WTC11 (cell line): ENCODE data around the gene MID1. TPM values are rescaled to one million over a fixed set of nuclear protein-coding genes. Genes with fewer than 3 reads are reported as not detected.

Experiments
- ATAC-seq: fragments of 200-7000 bp; cut with Tn5 transposase; 2 replicates; pipeline ENCODE4 v1.10.0; 2021; ENCODE audit warnings: mild to moderate bottlenecking, moderate library complexity
- CTCF ChIA-PET: fragments of 300-600 bp; sonication (Branson Sonifier 250); formaldehyde crosslinking; loops from one replicate; lab custom pipeline; 2021; ENCODE audit warnings: antibody characterized with exemption; lab: Charles Lee
- POLR2A ChIA-PET: fragments of 350-600 bp; sonication (Branson Sonifier 250); formaldehyde crosslinking; loops from one replicate; lab custom pipeline; 2021; ENCODE audit warnings: antibody characterized with exemption; lab: Charles Lee
- DNase-seq: peaks from one replicate; pipeline ENCODE4 v3.0.0; 2021; ENCODE audit warnings: low spot score
- H3K27ac Mint-ChIP-seq: 2 replicates; pipeline ENCODE4 v1.8.0; 2021; ENCODE audit warnings: mixed read lengths
- H3K27me3 Mint-ChIP-seq: 2 replicates; pipeline ENCODE4 v1.8.0; 2021; ENCODE audit warnings: low read depth, mild to moderate bottlenecking, moderate library complexity, mixed read lengths
- H3K36me3 Mint-ChIP-seq: 2 replicates; pipeline ENCODE4 v1.8.0; 2021; ENCODE audit warnings: mixed read lengths
- H3K4me1 Mint-ChIP-seq: 2 replicates; pipeline ENCODE4 v1.8.0; 2022; ENCODE audit warnings: mixed read lengths
- H3K4me3 Mint-ChIP-seq: 2 replicates; pipeline ENCODE4 v1.8.0; 2021; ENCODE audit warnings: mild to moderate bottlenecking, moderate library complexity, mixed read lengths
- H3K9me3 Mint-ChIP-seq: 2 replicates; pipeline ENCODE4 v1.8.0; 2021; ENCODE audit warnings: mixed read lengths
- CREB1 ChIP-seq: sonication (generic); formaldehyde crosslinking; IDR thresholded peaks from 2 replicates; pipeline ENCODE4 v1.8.0; 2023; ENCODE audit warnings: mild to moderate bottlenecking, missing genetic modification reagents
- FOXP1 ChIP-seq: sonication (generic); formaldehyde crosslinking; IDR thresholded peaks from 2 replicates; pipeline ENCODE4 v1.8.0; 2022; ENCODE audit warnings: missing genetic modification reagents, mild to moderate bottlenecking, moderate library complexity, borderline replicate concordance
- GRHL2 ChIP-seq: fragments of 250-450 bp; sonication (Bioruptor Pico); IDR thresholded peaks from 2 replicates; pipeline ENCODE4 v1.8.0; 2022; ENCODE audit warnings: mild to moderate bottlenecking, moderate library complexity; ENCODE audit not compliant: insufficient replicate concordance, severe bottlenecking
- GTF2I ChIP-seq: fragments of 250-450 bp; sonication (Bioruptor Pico); conservative IDR thresholded peaks from 2 replicates; pipeline ENCODE4 v1.4.0; 2021; ENCODE audit warnings: mild to moderate bottlenecking
- MXD4 ChIP-seq: fragments of 250-450 bp; sonication (Bioruptor Pico); IDR thresholded peaks from 2 replicates; pipeline ENCODE4 v1.8.0; 2021; ENCODE audit warnings: mild to moderate bottlenecking, moderate library complexity, borderline replicate concordance
- NFE2L1 ChIP-seq: sonication (generic); formaldehyde crosslinking; IDR thresholded peaks from 2 replicates; pipeline ENCODE4 v1.8.1; 2023; ENCODE audit warnings: missing genetic modification reagents
- PRRX2 ChIP-seq: fragments of 250-450 bp; sonication (Bioruptor Pico); IDR thresholded peaks from 2 replicates; pipeline ENCODE4 v1.8.0; 2021; ENCODE audit warnings: mild to moderate bottlenecking
- SMAD3 ChIP-seq: sonication (generic); formaldehyde crosslinking; IDR thresholded peaks from 2 replicates; pipeline ENCODE4 v1.8.0; 2022; ENCODE audit warnings: missing genetic modification reagents, mild to moderate bottlenecking, borderline replicate concordance
- SOX15 ChIP-seq: fragments of 250-450 bp; sonication (Bioruptor Pico); IDR thresholded peaks from 2 replicates; pipeline ENCODE4 v1.9.0; 2021; ENCODE audit warnings: mild to moderate bottlenecking
- TEAD1 ChIP-seq: sonication (generic); formaldehyde crosslinking; IDR thresholded peaks from 2 replicates; pipeline ENCODE4 v1.8.0; 2022; ENCODE audit warnings: mild to moderate bottlenecking, missing genetic modification reagents
- ZNF121 ChIP-seq: sonication (generic); formaldehyde crosslinking; IDR thresholded peaks from 2 replicates; pipeline ENCODE4 v1.8.0; 2023; ENCODE audit warnings: missing genetic modification reagents
- ZNF416 ChIP-seq: fragments of 250-450 bp; sonication (Bioruptor Pico); IDR thresholded peaks from 2 replicates; pipeline ENCODE4 v1.9.0; 2021; ENCODE audit warnings: mild to moderate bottlenecking, inconsistent platforms
- ZNF671 ChIP-seq: fragments of 250-450 bp; sonication (Bioruptor Pico); IDR thresholded peaks from 2 replicates; pipeline ENCODE4 v1.8.0; 2021; ENCODE audit warnings: mild to moderate bottlenecking
- total RNA-seq: library from RNA; stranded (reverse); gene quantifications from 3 replicates; pipeline ENCODE4 v1.2.3, GENCODE V29; 2021
- TF ChIP-seq, protein P1 (sequence below): fragments of 250-450 bp; sonication (Bioruptor Pico); IDR thresholded peaks from 2 replicates; pipeline ENCODE4 v1.9.0; 2021; ENCODE audit warnings: mild to moderate bottlenecking, borderline replicate concordance
- TF ChIP-seq, protein P2 (sequence below): sonication (generic); formaldehyde crosslinking; IDR thresholded peaks from 2 replicates; pipeline ENCODE4 v1.8.0; 2022; ENCODE audit warnings: mild to moderate bottlenecking, missing genetic modification reagents
- TF ChIP-seq, protein P3 (sequence below): sonication (generic); formaldehyde crosslinking; IDR thresholded peaks from 2 replicates; pipeline ENCODE4 v1.8.1; 2022; ENCODE audit warnings: missing genetic modification reagents, borderline replicate concordance
- TF ChIP-seq, protein P4 (sequence below): fragments of 200-600 bp; IDR thresholded peaks from 2 replicates; pipeline ENCODE4 v1.8.0; 2022; ENCODE audit warnings: antibody characterized with exemption

MID1 gene
- total RNA-seq, 1 experiment from 2014 or later, result 52.2 TPM

DNA sequence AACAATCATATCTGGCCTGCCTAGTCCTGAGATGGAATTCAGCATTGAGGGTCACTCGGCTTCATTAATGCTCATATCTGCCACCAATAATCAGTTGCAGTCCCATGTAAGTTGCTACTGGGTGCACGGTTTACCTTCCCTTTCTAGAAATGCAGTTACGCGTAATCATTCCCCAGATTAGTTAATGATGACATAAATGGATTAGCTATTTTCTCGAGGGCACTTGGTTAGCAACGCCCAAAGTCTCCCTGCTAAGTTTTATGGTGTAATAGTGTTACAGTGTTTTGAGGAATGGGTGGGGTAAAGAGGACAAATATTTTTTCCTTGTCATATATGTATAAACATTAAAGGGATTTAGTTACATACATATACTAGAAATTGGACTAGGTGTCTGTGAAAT is 118.8 kb downstream of the MID1 start (continued):
- no peak for TF ChIP-seq FOXP1 (CRISPR knock-in tag)
- no peak for TF ChIP-seq SMAD3
- no peak for TF ChIP-seq SOX15
- TF ChIP-seq ZNF416 (CRISPR knock-in tag), result no peak
- no peak for TF ChIP-seq NFE2L1 (CRISPR knock-in tag)
- TF ChIP-seq TEAD1, result no peak

DNA sequence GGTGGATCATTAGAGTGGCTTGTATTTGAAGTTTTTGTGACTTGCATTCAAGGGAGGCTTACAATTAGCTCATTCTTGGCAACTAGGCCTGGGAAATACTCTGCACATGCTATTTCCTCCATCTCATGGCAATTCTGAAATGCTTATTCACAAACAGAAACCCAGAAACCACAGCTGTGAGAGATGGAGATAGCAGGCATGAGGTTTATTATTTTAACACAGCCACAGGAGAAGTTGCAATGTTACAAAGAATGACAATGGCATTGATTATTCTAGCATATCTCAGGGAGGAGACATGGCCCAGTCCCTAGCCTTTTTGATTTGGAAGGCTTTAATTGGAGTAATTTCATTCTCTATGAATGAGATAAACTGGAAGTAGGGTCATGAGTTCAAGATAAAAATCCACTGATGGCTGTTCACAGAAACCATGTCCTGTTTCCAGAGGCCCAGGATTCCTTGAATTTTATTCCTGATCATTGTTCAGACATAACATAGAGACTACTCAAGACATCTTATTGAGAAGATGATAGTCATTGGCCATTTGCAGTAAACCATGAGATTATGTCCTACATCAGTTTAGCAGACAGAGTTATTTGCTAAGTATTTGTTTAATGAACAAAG is 123.9 kb downstream of the MID1 start:
- H3K27me3 Mint-ChIP-seq, result no peaks in the 10 kb centered on the region
- DNase-seq, result no peak
- no peak for TF ChIP-seq PRRX2
- no peaks in the 10 kb centered on the region for H3K9me3 Mint-ChIP-seq
- no peak overlapping the region for H3K4me3 Mint-ChIP-seq
- ATAC-seq, result no peak
- ChIA-PET CTCF (no interaction called here), POLR2A (no interaction called here)
- H3K4me1 Mint-ChIP-seq, result peaks cover 11% of the 10 kb centered on the region
- H3K36me3 Mint-ChIP-seq, result peaks cover 10% of the 10 kb centered on the region
- H3K27ac Mint-ChIP-seq, result no peak overlapping the region

DNA sequence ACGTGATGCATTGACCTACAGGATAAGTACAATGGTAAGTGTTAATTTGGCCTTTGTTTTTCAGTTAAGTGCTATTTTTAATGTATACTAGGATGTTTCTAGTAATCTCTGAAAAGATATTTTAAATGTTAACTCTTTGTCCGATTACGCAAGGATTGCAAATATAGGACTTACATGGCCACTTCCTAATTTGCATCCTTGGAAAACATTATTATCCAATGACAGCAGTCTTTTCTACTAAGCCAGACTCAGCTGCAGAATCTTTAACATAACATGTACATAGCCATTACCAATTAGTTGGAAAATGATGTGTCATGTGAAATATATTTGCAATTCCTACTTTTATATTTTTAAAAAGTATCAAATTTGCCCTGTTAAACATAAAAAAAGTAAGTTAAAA is 124.7 kb downstream of the MID1 start:
- no peak overlapping the region for H3K27ac Mint-ChIP-seq
- no peaks in the 10 kb centered on the region for H3K9me3 Mint-ChIP-seq
- ATAC-seq, result no peak
- peaks cover 6% of the 10 kb centered on the region for H3K36me3 Mint-ChIP-seq
- no peaks in the 10 kb centered on the region for H3K27me3 Mint-ChIP-seq
- H3K4me1 Mint-ChIP-seq, result peaks cover 11% of the 10 kb centered on the region
- no peak overlapping the region for H3K4me3 Mint-ChIP-seq
- ChIA-PET POLR2A (no interaction called here), CTCF (no interaction called here)
- DNase-seq, result no peak
- TF ChIP-seq, protein P1, sequence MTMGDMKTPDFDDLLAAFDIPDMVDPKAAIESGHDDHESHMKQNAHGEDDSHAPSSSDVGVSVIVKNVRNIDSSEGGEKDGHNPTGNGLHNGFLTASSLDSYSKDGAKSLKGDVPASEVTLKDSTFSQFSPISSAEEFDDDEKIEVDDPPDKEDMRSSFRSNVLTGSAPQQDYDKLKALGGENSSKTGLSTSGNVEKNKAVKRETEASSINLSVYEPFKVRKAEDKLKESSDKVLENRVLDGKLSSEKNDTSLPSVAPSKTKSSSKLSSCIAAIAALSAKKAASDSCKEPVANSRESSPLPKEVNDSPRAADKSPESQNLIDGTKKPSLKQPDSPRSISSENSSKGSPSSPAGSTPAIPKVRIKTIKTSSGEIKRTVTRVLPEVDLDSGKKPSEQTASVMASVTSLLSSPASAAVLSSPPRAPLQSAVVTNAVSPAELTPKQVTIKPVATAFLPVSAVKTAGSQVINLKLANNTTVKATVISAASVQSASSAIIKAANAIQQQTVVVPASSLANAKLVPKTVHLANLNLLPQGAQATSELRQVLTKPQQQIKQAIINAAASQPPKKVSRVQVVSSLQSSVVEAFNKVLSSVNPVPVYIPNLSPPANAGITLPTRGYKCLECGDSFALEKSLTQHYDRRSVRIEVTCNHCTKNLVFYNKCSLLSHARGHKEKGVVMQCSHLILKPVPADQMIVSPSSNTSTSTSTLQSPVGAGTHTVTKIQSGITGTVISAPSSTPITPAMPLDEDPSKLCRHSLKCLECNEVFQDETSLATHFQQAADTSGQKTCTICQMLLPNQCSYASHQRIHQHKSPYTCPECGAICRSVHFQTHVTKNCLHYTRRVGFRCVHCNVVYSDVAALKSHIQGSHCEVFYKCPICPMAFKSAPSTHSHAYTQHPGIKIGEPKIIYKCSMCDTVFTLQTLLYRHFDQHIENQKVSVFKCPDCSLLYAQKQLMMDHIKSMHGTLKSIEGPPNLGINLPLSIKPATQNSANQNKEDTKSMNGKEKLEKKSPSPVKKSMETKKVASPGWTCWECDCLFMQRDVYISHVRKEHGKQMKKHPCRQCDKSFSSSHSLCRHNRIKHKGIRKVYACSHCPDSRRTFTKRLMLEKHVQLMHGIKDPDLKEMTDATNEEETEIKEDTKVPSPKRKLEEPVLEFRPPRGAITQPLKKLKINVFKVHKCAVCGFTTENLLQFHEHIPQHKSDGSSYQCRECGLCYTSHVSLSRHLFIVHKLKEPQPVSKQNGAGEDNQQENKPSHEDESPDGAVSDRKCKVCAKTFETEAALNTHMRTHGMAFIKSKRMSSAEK (CRISPR knock-in tag), result no peak
- TF ChIP-seq, protein P2, sequence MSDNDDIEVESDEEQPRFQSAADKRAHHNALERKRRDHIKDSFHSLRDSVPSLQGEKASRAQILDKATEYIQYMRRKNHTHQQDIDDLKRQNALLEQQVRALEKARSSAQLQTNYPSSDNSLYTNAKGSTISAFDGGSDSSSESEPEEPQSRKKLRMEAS, result no peak
- TF ChIP-seq, protein P3, sequence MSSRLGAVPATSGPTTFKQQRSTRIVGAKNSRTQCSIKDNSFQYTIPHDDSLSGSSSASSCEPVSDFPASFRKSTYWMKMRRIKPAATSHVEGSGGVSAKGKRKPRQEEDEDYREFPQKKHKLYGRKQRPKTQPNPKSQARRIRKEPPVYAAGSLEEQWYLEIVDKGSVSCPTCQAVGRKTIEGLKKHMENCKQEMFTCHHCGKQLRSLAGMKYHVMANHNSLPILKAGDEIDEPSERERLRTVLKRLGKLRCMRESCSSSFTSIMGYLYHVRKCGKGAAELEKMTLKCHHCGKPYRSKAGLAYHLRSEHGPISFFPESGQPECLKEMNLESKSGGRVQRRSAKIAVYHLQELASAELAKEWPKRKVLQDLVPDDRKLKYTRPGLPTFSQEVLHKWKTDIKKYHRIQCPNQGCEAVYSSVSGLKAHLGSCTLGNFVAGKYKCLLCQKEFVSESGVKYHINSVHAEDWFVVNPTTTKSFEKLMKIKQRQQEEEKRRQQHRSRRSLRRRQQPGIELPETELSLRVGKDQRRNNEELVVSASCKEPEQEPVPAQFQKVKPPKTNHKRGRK (CRISPR knock-in tag), result no peak
- TF ChIP-seq, protein P4, sequence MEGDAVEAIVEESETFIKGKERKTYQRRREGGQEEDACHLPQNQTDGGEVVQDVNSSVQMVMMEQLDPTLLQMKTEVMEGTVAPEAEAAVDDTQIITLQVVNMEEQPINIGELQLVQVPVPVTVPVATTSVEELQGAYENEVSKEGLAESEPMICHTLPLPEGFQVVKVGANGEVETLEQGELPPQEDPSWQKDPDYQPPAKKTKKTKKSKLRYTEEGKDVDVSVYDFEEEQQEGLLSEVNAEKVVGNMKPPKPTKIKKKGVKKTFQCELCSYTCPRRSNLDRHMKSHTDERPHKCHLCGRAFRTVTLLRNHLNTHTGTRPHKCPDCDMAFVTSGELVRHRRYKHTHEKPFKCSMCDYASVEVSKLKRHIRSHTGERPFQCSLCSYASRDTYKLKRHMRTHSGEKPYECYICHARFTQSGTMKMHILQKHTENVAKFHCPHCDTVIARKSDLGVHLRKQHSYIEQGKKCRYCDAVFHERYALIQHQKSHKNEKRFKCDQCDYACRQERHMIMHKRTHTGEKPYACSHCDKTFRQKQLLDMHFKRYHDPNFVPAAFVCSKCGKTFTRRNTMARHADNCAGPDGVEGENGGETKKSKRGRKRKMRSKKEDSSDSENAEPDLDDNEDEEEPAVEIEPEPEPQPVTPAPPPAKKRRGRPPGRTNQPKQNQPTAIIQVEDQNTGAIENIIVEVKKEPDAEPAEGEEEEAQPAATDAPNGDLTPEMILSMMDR, result no peak
- TF ChIP-seq GTF2I, result no peak
- no peak for TF ChIP-seq ZNF671 (CRISPR knock-in tag)
- TF ChIP-seq MXD4, result no peak
- no peak for TF ChIP-seq SMAD3
- no peak for TF ChIP-seq GRHL2 (CRISPR knock-in tag)
- TF ChIP-seq CREB1, result no peak
- no peak for TF ChIP-seq ZNF121 (CRISPR knock-in tag)
- TF ChIP-seq, all 79 proteins: peak for 0
